Fibroblast of skin of scalp (primary cell): Measurements from ENCODE around the gene CFDP1. TPM values are rescaled to one million over a fixed set of nuclear protein-coding genes. Genes with fewer than 3 reads are reported as not detected.
A peak's percentile ranks its signal among the peaks of the same experiment; 100 is the strongest.

Source experiments
- DNase-seq: peaks from one replicate; pipeline ENCODE4 v3.0.0-alpha.2; 2013
- polyA plus RNA-seq, 2 experiments: library from polyadenylated mRNA; unstranded; fragments of 120-200 nt; gene quantifications; one replicate each; pipeline ENCODE4 v1.2.1, GENCODE V29; 2013; ENCODE audit not compliant: insufficient read length in 2 of 2

The CFDP1 gene
- polyA plus RNA-seq (2013, experiment 1 of 2; ENCODE audit: insufficient read length): 77.3 TPM
- polyA plus RNA-seq (2013, experiment 2 of 2; ENCODE audit: insufficient read length): 96.5 TPM

- DNase-seq: peak; percentile 95
Observed at GRCh38 chr16:75432828-75433731, at the start of gene CFDP1. Gene CFDP1, minus strand, starts transcription at chr16:75433503. Its CDS starts 151 bp downstream, at chr16:75433352.

DNA sequence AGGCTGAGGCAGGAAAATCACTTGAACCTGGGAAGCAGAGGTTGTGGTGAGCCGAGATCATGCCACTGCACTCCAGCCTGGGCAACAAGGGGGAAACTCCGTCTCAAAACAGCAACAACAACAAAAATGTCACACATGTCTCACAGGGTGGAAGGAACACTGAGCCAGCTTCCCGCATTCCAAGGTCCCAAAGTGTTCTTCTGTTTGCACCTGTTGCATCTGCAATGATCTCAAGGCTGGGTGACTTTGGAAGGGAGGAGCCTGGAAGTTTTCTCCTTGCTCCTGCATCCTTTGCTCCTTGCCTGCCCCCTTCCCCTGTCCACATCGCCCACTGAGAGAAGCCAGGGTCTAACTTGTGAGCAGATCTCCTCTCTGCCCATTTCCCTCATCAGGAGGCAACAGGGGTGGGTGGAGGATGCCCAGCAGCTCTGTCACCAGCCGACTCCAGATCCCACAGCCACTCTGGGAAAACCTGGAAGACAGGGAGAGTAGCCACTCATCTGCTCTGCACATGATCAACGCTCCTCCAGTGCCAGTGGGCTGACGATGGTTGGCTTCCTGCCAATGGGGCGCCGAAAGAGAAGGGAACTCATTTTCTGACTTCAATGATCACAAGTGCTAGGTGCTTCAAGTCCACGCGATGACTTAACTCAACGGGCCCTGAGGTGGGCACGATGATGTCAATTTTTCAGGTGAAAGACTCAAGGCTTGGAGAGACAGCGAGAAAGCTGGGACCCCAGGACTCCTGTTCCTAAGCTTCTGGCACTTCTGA lies 49.3 kb upstream of the CFDP1 start:
- no peak for DNase-seq

DNA sequence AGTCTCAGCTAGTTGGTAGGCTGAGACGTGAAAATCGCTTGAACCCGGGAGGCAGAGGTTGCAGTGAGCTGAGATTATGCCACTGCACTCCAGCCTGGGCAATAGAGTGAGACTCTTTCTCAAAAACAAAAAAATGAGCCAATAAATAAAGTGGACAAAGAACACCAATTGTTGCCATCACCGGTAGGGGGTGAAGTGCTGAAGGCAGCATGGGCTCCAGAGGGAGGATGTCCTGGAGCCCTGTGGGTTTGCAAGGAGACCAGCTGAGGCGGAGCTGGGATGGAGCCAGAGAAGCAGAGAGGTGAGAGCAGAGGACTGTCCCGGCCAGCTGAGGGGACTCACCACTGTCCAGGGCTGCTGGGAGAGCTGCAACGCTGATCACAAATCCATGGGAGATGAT lies 48.2 kb upstream of the CFDP1 start:
- DNase-seq: no peak

DNA sequence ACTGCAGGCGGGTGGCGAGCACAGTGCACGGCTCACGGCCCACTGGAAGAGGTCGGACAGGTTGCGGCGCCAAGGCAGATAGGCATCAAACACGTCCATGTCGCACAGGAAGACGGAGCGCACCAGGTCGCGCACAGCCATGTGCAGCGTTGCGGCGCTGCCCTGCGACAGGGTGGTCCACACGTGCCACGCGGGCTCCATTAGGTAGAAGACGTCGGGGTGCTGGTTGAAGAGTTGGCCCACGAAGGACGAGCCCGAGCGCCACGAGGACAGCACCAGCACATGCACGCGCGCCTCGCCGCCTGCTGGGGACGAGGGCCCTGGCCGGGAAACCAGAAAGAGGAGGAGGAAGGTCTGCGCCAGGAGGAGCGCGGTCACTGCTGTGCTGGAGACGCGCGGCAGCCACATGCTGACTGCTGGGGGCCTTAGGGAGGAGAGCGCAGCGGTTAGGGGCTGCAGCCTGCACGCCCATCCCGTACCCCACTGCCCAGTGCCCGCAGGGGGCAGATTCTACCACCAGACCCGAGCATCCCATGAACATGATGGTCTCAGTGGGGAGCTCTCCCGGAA lies 46.2 kb upstream of the CFDP1 start:
- no peak for DNase-seq

- DNase-seq: no peak
Observed at GRCh38 chr16:75478480-75479345, 45.4 kb upstream of the CFDP1 start.

- DNase-seq: no peak
Observed at GRCh38 chr16:75477680-75478473, 44.6 kb upstream of the CFDP1 start.

DNA sequence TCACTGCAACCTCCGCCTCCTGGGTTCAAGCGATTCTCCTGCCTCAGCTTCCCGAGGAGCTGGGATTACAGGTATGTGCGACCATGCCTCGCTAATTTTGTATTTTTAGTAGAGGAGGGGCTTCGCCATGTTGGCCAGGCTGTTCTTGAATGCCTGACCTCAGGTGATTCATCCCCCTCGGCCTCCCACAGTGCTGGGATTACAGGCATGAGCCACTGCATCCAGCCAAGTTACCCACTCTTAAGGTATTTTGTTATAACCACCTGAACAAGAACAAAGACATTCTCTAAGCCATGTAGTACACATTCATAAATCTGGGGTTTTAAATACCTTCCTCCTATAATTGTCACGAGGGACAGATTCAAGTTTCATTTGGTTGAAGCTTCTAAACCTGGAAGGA lies 43.5 kb upstream of the CFDP1 start:
- no peak for DNase-seq

DNA sequence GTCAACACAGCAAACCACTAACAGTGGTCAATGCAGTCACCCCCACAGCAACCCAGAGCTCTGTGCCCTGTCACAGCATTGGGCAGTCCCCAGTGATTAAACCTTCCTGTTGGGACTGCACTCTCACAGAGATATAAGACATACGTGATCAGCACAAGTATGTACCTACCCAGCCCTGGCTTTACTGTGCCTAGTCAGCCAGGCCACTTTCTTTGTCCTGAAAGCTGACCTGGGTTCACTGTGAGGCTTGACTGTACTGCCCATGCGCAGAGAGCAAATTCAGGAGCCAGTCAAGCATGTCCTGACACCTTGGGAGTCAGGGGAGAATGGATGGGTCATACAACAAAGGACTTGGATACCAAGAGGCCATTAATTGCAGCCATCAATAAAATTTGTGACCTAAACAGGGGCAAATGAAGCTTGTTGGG lies 42.1 kb upstream of the CFDP1 start:
- DNase-seq: no peak

DNA sequence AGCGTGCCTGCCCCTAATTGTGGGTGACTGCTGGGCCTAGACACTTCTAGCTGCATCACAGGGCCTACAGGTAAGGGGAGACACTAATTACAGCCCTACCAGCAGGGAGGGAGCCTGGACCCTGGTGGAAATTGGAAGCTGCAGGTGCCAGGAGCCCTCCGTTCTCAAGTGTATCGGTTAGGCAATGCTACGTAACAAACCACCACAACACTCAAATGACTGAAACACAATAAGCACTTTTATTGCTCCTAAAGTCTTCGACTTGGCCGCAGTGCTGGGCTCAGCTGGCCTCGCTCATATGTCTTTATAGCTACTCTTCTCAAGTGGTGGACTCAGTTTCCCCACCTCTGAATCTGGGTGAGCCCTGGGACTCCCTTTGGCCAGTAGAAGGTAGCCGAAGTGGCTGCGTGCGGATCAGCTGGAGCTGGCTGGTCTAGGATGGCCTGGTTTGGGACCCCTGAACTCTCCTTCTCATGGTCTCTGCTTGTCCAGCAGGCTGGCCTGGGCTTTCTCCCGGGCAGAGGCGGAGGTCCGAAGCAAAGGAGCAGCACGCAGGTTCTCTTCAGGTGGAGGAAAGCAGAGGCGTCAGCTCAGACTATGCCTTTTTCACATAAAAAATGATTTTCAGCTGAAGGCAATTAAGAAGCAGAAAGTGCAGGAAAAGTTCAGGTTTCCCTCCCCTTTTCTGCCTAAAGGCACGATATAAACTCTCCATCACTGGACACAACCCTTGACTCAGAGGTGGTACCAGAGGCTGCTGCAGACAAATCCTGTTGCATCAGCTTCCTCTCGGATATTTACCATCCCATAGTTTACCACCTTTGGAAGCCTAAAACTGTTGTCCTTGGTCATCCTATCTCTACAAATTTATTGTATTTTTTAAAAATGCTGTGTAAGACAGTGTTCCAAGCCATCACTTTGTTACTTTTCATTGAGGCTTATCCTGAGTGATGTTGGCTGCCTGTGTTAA lies 39.9 kb upstream of the CFDP1 start:
- DNase-seq: no peak

- DNase-seq: peak; percentile 58
Observed at GRCh38 chr16:75471723-75472633, 38.7 kb upstream of the CFDP1 start.

- DNase-seq: no peak
Observed at GRCh38 chr16:75466760-75467159, 33.5 kb upstream of the CFDP1 start.

DNA sequence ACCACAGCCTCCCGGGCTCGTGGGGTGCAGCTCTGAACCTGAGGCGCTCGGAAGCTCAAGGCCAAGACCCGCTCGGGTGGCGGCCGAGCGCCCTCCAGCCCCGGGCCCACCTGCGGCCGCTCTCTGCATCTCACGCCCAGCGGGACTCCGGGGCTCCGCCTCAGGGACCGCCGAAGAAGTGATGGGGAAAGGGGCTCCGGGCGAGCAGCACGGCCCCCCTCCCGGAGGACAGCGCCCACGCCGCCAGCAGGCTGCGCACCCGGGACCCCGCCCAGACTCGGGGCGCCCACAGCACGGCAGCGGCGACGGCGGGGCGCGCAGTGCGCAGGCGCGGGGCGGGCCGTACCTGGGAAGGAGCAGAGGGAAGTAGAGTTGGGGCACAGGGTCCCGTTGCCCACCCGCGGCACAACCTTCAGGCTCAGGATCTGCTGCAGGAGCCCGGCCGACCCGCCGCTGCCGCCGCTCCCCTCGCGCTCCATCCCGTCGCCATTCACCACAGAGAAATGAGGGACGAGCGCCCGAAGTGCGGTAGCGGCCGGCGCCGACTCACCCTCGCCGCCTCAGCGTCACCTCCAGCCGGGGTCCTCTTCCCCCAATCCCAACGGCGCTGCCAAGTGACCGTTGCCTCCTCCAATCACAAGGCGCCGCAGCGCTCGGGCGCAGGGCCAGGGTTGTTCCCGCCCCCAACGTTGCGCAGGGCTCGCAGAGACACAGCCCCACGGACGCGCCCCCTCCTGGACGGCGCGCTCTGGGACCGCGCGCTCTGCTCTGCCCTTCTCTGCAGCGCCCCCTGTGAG lies 31.0 kb upstream of the CFDP1 start, which contains the start of gene TMEM170A:
Gene TMEM170A (minus strand): TSS at position 568 of the 797 bp plus-strand sequence. CDS start 89 bp downstream, at position 479.
- DNase-seq: peak; percentile 99

DNA sequence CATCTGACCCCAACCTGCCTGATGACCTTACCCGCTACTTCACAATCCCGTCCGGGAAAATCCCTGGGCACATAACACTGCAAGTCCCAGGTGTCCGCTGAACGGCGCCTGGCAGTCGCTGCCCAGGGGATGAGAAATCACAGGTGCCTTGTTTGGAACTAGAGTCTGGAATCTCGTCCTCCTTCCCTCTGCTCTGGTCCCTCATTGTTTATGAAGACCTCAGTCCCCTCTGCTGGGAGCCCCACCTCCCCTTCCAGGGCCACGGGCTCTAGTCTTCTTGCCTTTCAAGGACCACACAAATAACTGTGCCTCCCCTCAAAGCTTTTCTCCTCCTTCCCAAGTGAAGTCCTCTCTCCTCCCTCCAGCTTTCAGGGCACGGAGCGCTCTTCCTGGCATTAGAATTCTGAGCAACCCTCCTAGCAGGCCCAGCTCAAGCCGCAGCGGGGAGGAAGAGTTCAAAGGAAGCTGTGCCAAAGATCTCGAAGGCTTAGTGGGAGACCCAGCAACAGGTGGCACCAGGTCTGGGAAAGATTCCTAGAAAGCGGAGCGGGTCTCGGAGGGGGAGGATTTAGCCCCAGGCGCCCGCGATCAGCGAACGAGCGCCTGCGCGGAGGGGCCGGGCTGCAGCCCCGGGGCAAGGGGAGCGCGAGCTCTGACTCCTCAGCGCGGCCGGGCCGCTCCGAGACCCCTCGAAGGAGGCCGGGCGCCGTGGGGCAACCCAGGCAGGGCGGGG lies 30.3 kb upstream of the CFDP1 start:
- peak; percentile 8 for DNase-seq

- DNase-seq: no peak
Observed at GRCh38 chr16:75462806-75463205, 29.5 kb upstream of the CFDP1 start.

DNA sequence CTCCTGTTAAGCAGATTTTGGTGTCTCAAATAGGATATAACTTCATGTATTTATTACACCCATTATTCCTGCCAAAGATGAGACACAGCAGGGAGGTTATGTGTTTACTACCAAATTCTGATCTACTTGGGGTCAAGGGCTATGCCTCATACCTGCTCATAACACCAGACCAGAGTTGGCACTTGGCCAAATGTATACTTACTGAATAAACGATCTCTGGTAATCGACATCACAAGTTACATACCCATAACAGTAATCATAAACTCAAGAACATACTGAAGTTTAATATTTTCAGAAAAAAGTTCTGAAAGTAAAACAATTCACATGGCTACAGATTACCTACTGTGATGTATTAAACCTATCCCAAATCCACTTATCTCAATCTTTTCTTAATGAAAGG lies 28.3 kb upstream of the CFDP1 start:
- DNase-seq: no peak

- peak; percentile 13 for DNase-seq
Observed at GRCh38 chr16:75460446-75460845, 27.1 kb upstream of the CFDP1 start.

- DNase-seq: no peak
Observed at GRCh38 chr16:75459691-75460090, 26.4 kb upstream of the CFDP1 start.
